AG09319 (cell line): ENCODE results near the gene TIMM8B.
"Not testable (repeated sequence)": the region's sequence is repeated elsewhere in the genome, so short reads cannot be mapped to it uniquely, and the experiment has no call there.

Source experiments
- DNase-seq: peaks from one replicate; pipeline ENCODE4 v3.0.0-alpha.2; 2010; ENCODE audit warnings: low read depth; ENCODE audit errors: extremely low read depth
- TF ChIP-seq, protein P1 (sequence below): IDR thresholded peaks from 2 replicates; pipeline ENCODE4 v1.5.1; 2011; ENCODE audit warnings: low read depth, mild to moderate bottlenecking, inconsistent platforms, low read length, moderate library complexity

Gene TIMM8B

DNA sequence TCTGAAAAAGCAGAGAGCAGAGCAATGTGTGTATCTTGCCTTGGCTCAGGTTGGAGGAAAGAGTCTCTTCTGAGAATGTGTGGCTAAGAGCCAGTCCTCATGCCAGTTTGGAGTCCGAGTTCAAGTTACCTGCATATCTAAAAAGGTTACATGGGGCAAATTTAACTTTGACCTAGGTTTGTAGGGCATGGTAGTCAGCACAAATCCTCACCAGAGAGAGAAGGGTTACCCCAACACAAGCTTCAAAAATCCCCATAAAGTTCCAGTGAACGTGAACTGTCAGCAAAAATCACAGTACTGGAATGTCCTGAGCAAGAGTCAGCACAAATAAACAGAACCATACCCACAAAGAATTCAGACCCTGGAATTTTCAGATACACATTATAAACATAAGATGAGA lies 13.9 kb upstream of the TIMM8B start:
- TF ChIP-seq, protein P1, sequence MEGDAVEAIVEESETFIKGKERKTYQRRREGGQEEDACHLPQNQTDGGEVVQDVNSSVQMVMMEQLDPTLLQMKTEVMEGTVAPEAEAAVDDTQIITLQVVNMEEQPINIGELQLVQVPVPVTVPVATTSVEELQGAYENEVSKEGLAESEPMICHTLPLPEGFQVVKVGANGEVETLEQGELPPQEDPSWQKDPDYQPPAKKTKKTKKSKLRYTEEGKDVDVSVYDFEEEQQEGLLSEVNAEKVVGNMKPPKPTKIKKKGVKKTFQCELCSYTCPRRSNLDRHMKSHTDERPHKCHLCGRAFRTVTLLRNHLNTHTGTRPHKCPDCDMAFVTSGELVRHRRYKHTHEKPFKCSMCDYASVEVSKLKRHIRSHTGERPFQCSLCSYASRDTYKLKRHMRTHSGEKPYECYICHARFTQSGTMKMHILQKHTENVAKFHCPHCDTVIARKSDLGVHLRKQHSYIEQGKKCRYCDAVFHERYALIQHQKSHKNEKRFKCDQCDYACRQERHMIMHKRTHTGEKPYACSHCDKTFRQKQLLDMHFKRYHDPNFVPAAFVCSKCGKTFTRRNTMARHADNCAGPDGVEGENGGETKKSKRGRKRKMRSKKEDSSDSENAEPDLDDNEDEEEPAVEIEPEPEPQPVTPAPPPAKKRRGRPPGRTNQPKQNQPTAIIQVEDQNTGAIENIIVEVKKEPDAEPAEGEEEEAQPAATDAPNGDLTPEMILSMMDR, result no peak
- DNase-seq, result no peak

DNA sequence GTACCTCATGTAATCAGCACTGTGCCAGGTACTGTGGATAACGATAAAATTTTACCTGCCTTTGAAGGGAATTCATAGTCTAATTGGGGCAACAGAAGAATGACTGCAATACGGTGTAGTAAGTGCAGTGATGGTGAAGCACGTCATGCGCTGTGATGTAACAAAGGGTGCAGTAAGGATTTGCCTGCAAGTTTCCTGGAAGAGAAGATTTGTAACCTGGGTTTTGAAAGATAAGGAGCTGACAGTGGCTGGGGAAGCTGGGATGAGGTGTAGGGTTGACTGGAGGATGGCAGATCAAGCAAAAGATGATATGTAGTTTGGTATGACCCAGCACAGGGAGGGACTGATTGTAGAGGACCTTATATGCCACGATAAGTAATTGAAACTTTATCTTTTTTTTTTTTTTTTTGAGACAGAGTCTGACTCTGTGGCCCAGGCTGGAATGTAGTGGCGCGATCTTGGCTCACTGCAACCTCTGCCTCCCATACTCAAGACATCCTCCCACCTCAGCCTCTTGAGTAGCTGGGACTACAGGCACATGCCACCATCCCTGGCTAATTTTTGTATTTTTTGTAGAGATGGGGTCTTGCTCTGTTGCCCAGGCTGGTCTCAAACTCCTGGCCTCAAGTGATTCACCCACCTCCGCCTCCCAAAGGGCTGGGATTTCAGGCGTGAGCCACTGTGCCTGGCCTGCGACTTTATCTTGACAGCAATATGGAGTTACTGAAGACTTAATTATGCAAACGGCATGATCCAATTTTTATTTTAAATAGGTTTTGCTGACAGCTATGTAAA lies 11.4 kb upstream of the TIMM8B start:
- TF ChIP-seq, protein P1, result no peak
- no peak for DNase-seq

DNA sequence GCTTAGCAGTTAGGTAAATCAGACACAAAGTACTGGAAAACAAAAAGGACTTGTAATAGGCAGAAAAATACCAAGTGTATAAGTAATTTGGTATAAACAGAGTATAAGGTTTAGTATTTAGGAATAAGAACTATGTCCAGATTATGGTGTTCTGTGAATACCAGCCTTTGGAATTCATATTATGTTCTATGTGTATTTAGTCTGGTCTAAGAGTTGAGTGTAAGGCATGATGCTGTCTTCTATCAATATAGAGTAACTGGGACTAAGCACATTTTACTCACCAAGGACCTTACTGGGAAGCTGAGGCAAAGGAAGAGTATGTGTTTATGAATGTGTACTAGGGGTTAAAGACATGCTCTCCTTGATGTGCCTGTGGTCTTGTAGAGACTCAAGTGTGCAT lies 9.6 kb upstream of the TIMM8B start:
- DNase-seq, result no peak
- TF ChIP-seq, protein P1, result no peak

DNA sequence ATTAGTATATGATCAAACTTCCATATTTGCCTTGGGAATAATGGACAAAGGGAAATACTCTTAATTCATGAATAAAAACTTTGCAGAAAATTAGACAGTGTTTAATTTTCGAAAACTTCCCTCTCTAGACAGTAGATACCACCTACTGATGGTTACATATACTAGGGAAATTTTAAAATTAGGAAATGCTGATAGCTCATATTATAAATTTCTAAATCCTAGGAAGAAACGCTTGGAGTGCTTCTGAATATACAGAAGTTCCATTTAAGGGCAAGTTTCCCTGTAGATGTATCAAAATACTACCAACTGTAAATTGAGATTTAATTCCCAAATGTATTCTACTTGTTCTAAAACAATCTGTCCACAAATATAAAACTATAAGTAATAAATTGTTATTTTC lies 8.7 kb upstream of the TIMM8B start:
- DNase-seq, result not testable (repeated sequence)

DNA sequence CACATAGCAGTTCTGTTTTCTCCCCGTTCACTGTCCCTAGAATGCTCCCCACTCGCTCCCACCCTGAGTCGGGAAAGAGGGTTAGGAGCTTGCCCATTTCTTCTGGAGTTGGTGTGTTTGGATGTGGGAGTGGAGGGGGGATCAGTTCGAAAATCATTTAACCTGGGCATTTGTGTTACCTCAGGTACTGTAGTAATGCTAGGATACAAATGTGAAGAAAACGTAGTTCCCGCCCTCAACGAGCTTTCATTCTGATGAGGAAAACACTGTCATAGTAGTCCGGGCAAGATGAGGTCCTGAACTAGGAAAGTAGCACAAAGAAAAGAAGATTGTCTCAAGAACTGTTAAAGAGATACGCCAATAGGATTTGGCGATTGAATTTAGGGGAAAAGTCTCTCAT lies 656 bp upstream of the TIMM8B start:
- TF ChIP-seq, protein P1, result no peak
- no peak for DNase-seq

DNA sequence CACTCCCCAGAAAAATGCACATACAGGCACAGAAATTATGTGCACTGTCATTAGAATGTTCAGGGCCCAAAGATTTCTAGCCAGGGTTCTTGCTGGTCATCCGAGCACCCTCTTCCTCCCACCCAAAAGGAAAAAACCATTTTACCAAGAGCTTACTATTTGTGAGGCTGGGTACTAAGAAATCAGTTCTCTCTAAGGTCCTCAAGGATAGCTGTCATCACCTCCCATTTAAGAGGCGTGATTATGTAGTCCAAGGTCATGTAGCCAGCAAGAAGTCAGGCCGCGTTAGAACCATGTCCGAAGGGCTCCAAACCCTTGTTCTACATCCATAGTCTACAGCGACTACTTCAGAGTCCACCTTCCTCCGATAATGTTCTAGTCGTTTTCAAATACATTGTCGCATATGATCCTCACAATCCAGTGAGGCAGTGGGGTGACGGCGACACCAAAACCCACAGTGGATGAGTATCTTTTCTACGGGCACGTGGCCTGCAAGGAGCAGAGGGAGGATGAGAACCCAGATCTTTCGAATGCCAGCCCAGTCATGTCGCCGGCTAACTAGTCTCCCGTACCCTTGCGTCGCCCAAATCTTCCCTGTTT lies 634 bp downstream of the TIMM8B start:
- TF ChIP-seq, protein P1, result no peak
- DNase-seq, result no peak

DNA sequence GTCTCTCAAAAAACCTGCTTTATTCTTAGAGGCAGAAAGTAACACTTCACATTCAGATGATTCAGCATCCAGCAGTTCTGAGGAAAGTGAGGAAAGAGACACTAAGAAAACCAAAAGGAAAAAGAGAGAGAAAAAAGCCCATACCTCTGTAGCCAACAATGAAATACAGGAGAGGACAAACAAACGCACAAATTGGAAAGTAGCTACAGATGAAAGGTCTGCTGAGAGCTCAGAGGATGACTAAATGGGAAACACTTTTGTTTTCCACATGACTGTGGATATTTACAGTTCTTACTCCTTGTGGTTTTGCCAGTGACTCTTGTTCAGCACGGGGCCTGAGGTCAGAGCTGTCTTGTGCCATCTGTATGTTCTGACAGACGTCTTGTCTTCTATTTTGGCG lies 3.8 kb downstream of the TIMM8B start:
- no peak for DNase-seq
- TF ChIP-seq, protein P1, result no peak
